Central memory CD4-positive, alpha-beta T cell (primary cell): Measurements from ENCODE around the gene FOXS1.
"Not testable (repeated sequence)": the region's sequence is repeated elsewhere in the genome, so short reads cannot be mapped to it uniquely, and the experiment has no call there.

ENCODE experiments used
- DNase-seq: peaks from one replicate; pipeline ENCODE4 v3.0.0; 2022

Gene FOXS1

DNA sequence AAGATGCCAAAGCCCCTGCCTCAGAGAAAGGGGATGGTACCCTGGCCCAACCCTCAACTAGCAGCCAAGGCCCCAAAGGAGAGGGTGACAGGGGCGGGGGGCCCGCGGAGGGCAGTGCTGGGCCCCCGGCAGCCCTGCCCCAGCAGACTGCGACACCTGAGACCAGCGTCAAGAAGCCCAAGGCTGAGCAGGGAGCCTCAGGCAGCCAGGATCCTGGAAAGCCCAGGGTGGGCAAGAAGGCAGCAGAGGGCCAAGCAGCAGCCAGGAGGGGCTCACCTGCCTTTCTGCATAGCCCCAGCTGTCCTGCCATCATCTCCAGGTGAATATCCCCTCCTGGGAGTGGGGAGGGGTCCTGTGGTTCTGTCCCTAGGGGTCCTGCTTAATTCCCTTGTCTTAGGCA, 25.2 kb downstream of the FOXS1 start:
- no peak for DNase-seq

DNA sequence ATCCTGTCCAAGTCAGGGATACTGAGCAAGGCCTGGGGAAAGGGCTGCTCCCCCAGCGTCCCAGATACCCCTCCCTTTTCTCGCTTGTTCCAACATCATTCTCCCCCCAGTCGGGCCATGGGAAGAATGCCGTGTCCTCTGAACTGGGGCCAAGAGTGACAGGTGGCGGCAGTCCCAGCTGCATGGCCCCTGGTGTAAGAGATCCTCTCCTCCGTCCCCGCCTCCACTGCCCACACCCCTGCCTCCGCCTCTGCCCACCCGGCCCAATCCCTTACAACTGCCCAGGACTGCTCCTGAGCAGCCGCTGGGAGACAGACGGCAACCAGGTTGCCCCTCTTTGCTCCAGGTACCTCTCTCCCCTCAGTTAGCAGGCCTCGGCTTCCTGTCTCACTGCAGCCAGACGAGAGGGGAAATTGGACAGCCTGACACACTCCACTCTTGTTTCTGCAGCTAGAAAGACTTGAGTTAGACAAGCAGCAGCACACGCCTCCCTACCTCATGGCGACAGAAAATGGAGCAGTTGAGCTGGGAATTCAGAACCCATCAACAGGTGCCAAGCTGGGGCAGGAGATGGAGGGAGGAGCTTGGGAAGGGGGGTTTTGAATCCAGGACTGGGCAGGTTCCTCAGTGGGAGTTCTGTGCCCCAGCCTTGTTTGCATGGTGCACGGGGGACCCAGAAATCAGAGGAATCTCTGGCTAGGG, 26.2 kb downstream of the FOXS1 start, which contains the start of gene MYLK2:
TSS of gene MYLK2 (plus strand) at position 274 of the 702 bp plus-strand sequence. CDS start at position 499, 225 bp downstream.
- no peak for DNase-seq

- no peak for DNase-seq
Observed at GRCh38 chr20:31818376-31818908, 27.0 kb downstream of the FOXS1 start.

DNA sequence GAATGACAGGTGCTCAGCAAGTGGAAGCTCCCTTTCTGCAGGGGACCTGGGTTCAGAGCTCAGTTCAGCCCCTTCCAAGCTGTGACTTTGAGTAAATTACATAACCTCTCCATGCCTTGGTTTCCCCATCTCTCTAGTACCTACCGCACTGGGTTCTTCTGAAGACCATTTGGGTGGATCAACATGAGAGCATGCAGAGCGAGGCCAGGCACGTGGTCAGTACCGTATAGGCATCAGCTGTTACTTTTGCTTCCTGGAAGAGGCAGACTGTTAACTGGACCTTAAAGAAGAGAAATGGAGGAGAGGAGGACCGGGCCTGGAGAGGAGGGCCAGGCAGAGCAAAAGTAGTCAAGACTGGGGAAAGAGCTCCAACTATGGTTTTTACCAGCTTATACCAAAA, 27.9 kb downstream of the FOXS1 start:
- DNase-seq, result no peak

DNA sequence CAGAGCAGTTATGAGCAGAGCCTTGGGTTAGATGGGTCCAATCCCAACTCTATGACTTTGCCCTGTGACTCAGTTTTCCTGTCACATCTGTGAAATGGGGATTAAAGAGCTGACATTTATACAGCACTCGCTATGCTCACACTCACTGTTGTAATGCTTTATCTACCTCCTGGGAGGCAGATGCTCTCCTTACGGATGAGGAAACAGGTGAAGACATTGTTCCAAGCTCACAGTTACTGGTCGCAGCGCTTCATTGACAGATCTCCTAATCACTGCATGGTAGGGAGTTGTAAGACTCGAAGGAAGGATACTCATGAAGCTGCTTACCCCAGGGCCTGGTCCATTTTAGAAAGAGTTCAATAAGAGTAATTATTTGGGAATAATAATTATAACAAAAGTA, 29.2 kb downstream of the FOXS1 start:
- no peak for DNase-seq

GRCh38 chr20:31815408-31816188, 29.8 kb downstream of the FOXS1 start:
- no peak for DNase-seq

DNA sequence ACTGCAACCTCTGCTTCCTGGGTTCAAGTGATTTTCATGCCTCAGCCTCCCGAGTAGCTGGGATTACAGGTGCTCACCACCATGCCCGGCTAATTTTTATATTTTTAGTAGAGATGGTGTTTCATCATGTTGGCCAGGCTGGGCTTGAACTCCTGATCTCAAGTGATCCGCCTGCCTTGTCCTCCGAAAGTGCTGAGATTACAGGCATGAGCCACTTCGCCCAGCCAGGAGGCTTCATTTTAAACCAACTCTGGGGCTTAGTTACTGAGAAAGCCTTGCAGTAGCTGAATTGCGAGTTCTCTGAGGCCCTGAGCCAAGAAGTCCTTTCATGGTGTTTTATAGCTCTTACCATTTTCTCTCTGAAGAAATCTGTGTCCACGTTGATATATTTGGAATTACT, 31.3 kb downstream of the FOXS1 start:
- DNase-seq, result not testable (repeated sequence)

- no peak for DNase-seq
Observed at GRCh38 chr20:31813611-31814010, 31.8 kb downstream of the FOXS1 start.

- DNase-seq, result no peak
Observed at GRCh38 chr20:31811796-31812728, 33.3 kb downstream of the FOXS1 start.

DNA sequence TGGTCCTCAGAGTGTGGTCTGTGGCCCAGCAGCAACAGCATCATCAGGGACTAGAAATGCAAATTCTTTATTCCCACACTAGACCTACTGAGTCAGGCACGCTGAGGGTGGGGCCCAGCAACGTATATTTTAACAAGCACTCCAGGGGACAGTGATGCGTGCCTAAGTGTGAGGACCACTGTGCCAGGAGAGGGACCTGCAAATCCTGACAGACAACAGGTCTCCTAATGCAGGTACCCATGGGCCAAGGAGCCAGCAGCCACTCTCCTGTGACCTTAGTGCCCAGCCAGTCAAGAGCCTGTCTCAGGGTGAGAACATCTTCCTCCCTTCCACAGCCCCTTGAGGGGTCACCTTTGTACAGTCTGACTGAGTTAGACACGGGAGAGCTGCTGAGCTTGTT, 34.2 kb downstream of the FOXS1 start:
- DNase-seq, result no peak

DNA sequence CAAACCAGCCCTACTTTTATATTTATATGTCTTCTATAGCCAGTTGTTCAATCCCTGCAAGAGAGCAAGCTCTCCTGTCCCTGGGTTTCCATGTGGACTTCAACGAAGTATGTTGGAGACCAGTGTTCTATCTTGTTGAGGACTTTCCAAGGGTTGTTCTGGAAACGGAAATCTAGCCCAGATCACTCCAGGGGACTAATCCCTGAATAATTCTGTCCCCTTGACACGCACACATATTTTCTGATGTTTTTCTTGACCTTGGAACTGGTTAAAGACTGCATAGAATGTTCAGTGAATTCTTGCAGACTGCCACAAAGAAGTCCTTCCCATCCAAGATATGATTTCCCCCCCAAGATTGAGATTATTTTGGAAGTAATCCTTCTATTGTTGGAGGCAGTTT, 35.7 kb downstream of the FOXS1 start:
- DNase-seq, result no peak

- no peak for DNase-seq
Observed at GRCh38 chr20:31808481-31808880, 36.9 kb downstream of the FOXS1 start.

- no peak for DNase-seq
Observed at GRCh38 chr20:31806564-31807355, 38.6 kb downstream of the FOXS1 start.

DNA sequence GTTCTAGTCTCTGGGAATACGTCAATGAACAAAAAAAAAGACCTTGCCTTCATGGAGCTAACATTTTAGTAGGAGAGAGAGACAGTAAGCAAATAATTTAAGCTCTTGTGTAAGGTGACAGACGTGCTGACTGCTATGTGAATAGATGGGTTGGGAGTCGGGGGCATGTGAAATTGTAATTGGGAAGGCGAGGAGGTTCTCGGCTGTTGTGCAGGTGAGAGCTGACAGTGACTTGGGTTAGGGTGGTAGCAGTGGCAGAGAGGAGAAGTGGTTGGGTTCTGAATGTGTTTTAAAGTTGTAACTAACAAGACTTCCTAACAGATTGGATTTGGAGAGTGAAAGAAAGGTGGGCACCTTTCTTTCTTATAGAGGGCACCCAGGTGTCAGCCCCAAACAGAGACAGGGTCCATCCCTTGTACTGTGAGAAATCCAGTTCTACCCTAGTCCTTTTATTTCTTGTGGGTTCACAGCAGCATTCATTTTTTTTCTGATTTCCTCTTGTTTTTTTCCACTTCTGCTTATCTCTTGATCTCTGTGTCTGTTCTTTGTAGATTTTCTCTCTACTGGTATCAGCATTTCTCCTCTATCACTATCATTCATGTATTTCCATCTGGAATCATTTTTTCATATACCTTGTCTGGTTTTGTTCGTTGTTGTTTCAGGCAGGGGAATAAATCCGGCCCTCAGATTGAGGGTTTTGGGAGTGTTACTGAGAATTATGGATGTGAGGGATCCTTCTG, 41.7 kb downstream of the FOXS1 start:
- no peak for DNase-seq

GRCh38 chr20:31801508-31801907, 43.9 kb downstream of the FOXS1 start:
- DNase-seq, result no peak

- DNase-seq, result no peak
Observed at GRCh38 chr20:31797364-31797763, 48.0 kb downstream of the FOXS1 start.
